ENCODE measurements around the gene TST. TPM values are rescaled to one million over a fixed set of nuclear protein-coding genes. Genes with fewer than 3 reads are reported as not detected.

The TST gene
- total RNA-seq, 1 experiment from 2014 or later: 45.7 TPM

GRCh38 chr22:36981247-36981775 is 37.9 kb downstream of the TST start:
- Histone ChIP-seq H3K4me3 (ENCODE audit: insufficient read depth, low read depth, low read length) (no peak overlapping the region), H3K36me3 (replicated peaks; ENCODE audit: control insufficient read depth, insufficient read depth, low read length) (no peaks in the 10 kb centered on the region), H3K27me3 (ENCODE audit: control insufficient read depth, insufficient read depth, low read length) (no peaks in the 10 kb centered on the region; the same call in 1 of the 2 replicates)
- no peak for DNase-seq

- DNase-seq: no peak
- Histone ChIP-seq H3K36me3 (replicated peaks; ENCODE audit: control insufficient read depth, insufficient read depth, low read length) (no peaks in the 10 kb centered on the region), H3K4me3 (ENCODE audit: insufficient read depth, low read depth, low read length) (no peak overlapping the region), H3K27me3 (ENCODE audit: control insufficient read depth, insufficient read depth, low read length) (no peaks in the 10 kb centered on the region; the same call in 1 of the 2 replicates)
Measured at GRCh38 chr22:36979016-36979910, 40.0 kb downstream of the TST start.

GRCh38 chr22:36977947-36978660 is 41.1 kb downstream of the TST start:
- Histone ChIP-seq H3K4me3 (ENCODE audit: insufficient read depth, low read depth, low read length) (peak overlapping the region; percentile 13; the same call in 1 of the 2 replicates), H3K36me3 (replicated peaks; ENCODE audit: control insufficient read depth, insufficient read depth, low read length) (no peaks in the 10 kb centered on the region), H3K27me3 (ENCODE audit: control insufficient read depth, insufficient read depth, low read length) (no peaks in the 10 kb centered on the region; the same call in 1 of the 2 replicates)
- peak; percentile 94 for DNase-seq

GRCh38 chr22:36977401-36977861 is 41.8 kb downstream of the TST start:
- Histone ChIP-seq H3K36me3 (replicated peaks; ENCODE audit: control insufficient read depth, insufficient read depth, low read length) (no peaks in the 10 kb centered on the region), H3K4me3 (ENCODE audit: insufficient read depth, low read depth, low read length) (peak overlapping the region; percentile 13; the same call in 1 of the 2 replicates)

GRCh38 chr22:36976606-36977005 is 42.6 kb downstream of the TST start:
- no peak for DNase-seq
- no peaks in the 10 kb centered on the region for H3K36me3 ChIP-seq (replicated peaks; ENCODE audit: control insufficient read depth, insufficient read depth, low read length)
- no peaks in the 10 kb centered on the region; the same call in 1 of the 2 replicates for H3K27me3 ChIP-seq (ENCODE audit: control insufficient read depth, insufficient read depth, low read length)

More at GRCh38 chr22:36977401-36977861, 41.8 kb downstream of the TST start:
- DNase-seq: peak; percentile 88
- no peaks in the 10 kb centered on the region; the same call in 1 of the 2 replicates for H3K27me3 ChIP-seq (ENCODE audit: control insufficient read depth, insufficient read depth, low read length)

GRCh38 chr22:36971341-36972125 is 47.7 kb downstream of the TST start:
- Histone ChIP-seq H3K4me3 (ENCODE audit: insufficient read depth, low read depth, low read length) (no peak overlapping the region), H3K36me3 (replicated peaks; ENCODE audit: control insufficient read depth, insufficient read depth, low read length) (no peaks in the 10 kb centered on the region), H3K27me3 (ENCODE audit: control insufficient read depth, insufficient read depth, low read length) (no peaks in the 10 kb centered on the region)

More at GRCh38 chr22:36976606-36977005, 42.6 kb downstream of the TST start:
- H3K4me3 ChIP-seq (ENCODE audit: insufficient read depth, low read depth, low read length): no peak overlapping the region

GRCh38 chr22:36968249-36968964 is 50.8 kb downstream of the TST start:
- no peaks in the 10 kb centered on the region for H3K27me3 ChIP-seq (ENCODE audit: control insufficient read depth, insufficient read depth, low read length)
- no peak overlapping the region for H3K4me3 ChIP-seq (ENCODE audit: insufficient read depth, low read depth, low read length)
- no peaks in the 10 kb centered on the region for H3K36me3 ChIP-seq (replicated peaks; ENCODE audit: control insufficient read depth, insufficient read depth, low read length)
- DNase-seq: no peak

More at GRCh38 chr22:36971341-36972125, 47.7 kb downstream of the TST start:
- DNase-seq: no peak

- H3K27me3 ChIP-seq (ENCODE audit: control insufficient read depth, insufficient read depth, low read length): no peaks in the 10 kb centered on the region
- no peaks in the 10 kb centered on the region for H3K36me3 ChIP-seq (replicated peaks; ENCODE audit: control insufficient read depth, insufficient read depth, low read length)
- no peak overlapping the region for H3K4me3 ChIP-seq (ENCODE audit: insufficient read depth, low read depth, low read length)
- no peak for DNase-seq
Measured at GRCh38 chr22:36966851-36967540, 52.3 kb downstream of the TST start.

GRCh38 chr22:36965696-36966095 is 53.6 kb downstream of the TST start:
- Histone ChIP-seq H3K27me3 (ENCODE audit: control insufficient read depth, insufficient read depth, low read length) (no peaks in the 10 kb centered on the region), H3K36me3 (replicated peaks; ENCODE audit: control insufficient read depth, insufficient read depth, low read length) (no peaks in the 10 kb centered on the region), H3K4me3 (ENCODE audit: insufficient read depth, low read depth, low read length) (no peak overlapping the region)
- no peak for DNase-seq

GRCh38 chr22:36964106-36964505 is 55.1 kb downstream of the TST start:
- no peaks in the 10 kb centered on the region for H3K36me3 ChIP-seq (replicated peaks; ENCODE audit: control insufficient read depth, insufficient read depth, low read length)
- no peak for DNase-seq

GRCh38 chr22:36963302-36963701 is 55.9 kb downstream of the TST start:
- DNase-seq: no peak
- H3K27me3 ChIP-seq (ENCODE audit: control insufficient read depth, insufficient read depth, low read length): no peaks in the 10 kb centered on the region
- H3K36me3 ChIP-seq (replicated peaks; ENCODE audit: control insufficient read depth, insufficient read depth, low read length): no peaks in the 10 kb centered on the region
- no peak overlapping the region for H3K4me3 ChIP-seq (ENCODE audit: insufficient read depth, low read depth, low read length)

More at GRCh38 chr22:36964106-36964505, 55.1 kb downstream of the TST start:
- no peaks in the 10 kb centered on the region for H3K27me3 ChIP-seq (ENCODE audit: control insufficient read depth, insufficient read depth, low read length)
- no peak overlapping the region for H3K4me3 ChIP-seq (ENCODE audit: insufficient read depth, low read depth, low read length)

GRCh38 chr22:36961626-36962025 is 57.6 kb downstream of the TST start:
- no peak for DNase-seq
- no peak overlapping the region for H3K4me3 ChIP-seq (ENCODE audit: insufficient read depth, low read depth, low read length)

More at GRCh38 chr22:36961626-36962025, 57.6 kb downstream of the TST start:
- Histone ChIP-seq H3K27me3 (ENCODE audit: control insufficient read depth, insufficient read depth, low read length) (no peaks in the 10 kb centered on the region), H3K36me3 (replicated peaks; ENCODE audit: control insufficient read depth, insufficient read depth, low read length) (no peaks in the 10 kb centered on the region)
